NCI-H345 (cell line): ENCODE results near the gene TLE1.
"Not testable (repeated sequence)": the region's sequence is repeated elsewhere in the genome, so short reads cannot be mapped to it uniquely, and the experiment has no call there.

ENCODE experiments used
- DNase-seq: peaks from one replicate; lab custom pipeline; 2025; lab: John Stamatoyannopoulos, UW

TLE1 gene

DNA sequence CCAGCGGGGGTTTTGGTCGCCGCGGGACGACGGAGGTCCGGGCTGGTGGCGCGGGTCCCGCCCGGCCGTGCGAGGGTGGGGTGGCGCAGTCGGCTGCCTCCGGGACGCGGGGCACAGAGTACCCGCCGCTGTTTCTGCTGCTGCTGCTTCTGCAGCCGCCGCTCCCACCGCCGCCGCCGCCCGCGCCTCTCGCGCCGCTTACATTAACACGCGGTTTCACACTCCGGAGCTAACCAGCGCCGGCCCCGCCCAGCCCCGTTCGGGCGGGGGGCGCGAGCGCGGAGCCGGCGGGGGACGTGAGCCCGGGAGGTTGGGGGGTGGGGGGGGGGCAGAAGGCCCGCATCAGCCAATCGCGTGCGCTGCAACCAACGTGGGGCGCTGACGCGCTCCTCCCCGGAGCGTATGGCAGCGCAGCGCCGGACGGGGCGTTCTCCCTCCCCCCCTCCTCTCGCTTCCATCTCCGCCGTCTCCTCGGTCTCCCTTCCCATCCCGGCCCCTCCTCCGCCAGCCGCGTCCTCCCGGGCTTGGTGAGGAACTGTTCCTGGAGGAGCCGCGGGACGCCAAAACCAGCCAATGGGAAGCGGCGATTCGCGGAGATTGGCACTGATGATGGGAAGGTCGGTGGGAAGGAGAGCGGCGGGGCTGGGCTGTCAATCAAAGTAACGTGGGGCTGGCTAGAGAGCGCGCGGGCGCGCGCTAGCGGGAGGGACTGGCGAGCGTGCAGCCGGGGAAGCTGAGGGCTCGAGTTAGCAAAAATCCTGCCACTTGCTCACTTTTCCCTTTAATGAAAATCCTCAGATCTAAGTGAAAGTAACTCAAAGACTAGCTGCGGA is at the start of gene TLE1:
TLE1 (minus strand) TSS at position 205 of the 833 bp plus-strand sequence. CDS start 1,307 bp downstream, outside the sequence.
- DNase-seq, result peak; percentile 99

DNA sequence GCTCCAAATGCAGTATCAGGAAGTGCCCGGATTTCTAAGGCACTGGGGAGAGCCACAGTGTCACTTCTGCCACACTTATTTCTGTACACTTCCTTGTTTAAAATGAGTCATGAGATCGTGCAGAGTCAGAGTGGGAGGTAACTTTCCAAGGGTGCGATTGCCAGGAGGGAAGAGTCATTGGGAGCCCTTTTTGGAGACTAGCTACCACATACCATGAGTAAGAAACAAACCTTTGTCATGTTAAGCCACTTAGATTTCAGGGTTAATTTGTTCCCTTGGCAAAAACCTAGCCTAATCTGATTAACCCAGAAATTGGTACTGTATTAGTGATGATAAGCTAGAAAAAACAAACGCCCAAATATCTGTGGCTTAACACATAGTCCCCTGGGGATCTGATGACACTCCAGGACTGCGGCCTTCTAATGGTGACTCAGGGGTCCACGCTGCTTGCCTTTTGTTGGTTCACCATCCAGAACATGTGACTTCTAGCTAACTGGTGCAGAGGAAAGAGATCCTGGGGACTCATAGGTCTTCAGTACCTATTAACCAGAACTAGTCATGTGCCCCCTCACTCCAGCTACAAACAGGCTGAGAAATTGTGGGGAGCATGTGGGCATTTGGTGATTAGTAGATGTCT is 48.6 kb upstream of the TLE1 start:
- no peak for DNase-seq

- not testable (repeated sequence) for DNase-seq
Observed at GRCh38 chr9:81730498-81730897, 41.2 kb upstream of the TLE1 start.

DNA sequence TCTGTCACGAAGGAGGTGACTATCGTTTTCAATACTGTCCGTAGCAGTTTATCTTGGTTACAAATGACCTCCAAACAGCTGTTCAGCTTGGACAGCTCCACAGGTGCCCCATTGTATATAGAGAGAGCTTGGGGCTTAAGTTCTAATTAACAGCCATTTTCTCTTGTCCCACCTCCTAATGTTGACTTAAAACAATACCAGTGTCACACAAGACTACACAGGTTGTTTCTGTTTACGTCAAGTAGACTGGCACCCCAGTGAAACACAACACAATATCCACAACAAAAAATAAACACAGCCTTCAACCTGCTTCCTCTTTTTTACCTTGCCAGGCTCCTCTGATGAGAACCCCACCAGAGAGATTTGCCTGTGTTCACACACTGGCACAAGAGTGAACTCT is 39.8 kb upstream of the TLE1 start:
- no peak for DNase-seq

DNA sequence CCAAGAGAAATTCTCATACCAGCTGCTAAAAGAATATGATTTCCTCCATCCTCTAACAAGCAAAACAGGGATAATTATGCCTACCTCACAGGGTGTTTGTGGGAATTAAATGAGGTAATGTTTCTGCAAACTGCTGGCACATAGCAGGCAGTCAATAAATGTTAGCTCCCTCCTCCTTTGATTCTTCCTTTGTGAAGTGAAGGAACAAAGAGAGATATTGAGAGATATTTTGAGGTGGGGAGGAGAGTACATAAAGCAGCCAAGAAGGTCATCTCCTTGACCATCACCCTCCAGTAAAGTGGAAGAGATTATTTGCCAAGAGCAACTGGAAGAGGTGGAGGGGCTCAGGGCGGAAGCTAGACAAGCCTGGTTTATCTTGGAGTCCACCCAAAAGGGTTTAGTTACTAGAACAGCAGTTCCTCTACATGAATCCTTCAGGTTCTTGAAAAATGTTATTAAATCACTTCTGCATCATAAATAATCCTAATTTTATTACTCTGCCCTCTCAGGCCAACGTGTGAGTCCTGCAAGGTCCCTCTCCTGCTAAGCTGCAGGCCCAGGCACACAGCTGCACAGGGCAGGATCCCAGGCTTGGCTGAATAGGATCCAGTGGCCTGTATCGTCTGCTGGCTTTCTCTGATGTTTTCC is 35.0 kb upstream of the TLE1 start:
- DNase-seq, result no peak

- DNase-seq, result no peak
Observed at GRCh38 chr9:81722277-81722676, 32.9 kb upstream of the TLE1 start.

DNA sequence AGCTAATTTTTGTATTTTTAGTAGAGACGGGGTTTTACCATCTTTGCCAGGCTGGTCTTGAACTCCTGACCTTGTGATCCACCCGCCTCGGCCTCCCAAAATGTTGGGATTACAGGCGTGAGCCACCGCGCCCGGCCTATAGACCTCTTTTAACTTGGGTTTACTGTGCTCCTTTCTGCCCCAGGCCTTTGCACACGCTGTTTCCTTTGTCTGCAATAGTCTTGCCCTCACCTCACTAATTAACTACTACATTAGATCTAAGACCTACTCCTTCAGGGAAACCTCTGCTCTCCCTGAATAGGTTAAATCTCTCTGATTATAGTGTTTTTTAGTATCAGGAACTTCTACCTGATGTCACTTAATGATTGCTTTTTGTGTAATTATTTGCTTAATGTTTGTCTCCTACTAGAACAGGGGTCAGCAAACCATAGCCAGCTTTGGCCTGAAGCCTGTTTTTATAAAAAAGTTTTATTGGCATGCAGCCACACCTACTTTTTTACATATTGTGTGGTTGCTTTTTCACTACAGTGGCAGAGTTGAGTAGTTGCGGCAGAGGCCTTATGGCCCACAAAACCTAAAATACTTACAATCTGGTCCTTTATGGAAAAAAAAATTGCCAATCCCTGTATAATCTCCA is 31.2 kb upstream of the TLE1 start:
- DNase-seq, result no peak

DNA sequence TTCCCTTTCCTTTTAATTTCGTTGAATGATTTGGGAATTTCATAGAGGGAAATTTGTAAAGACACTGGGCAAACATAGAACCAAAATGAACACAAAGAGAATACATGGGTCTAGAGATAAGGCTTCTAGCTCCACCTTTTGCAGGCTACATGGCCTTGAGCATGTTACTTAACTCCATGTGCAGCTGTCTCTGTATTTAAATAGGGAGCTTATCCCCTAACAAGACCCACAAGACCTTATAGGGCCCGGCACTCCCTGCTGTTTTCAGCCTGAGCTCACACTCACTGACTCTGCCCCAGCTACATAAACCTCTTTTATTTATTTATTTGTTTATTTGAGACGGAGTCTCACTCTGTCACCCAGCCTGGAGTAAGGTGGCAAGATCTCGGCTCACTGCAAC is 30.6 kb upstream of the TLE1 start:
- no peak for DNase-seq

GRCh38 chr9:81718244-81718643 is 28.9 kb upstream of the TLE1 start:
- DNase-seq, result no peak

DNA sequence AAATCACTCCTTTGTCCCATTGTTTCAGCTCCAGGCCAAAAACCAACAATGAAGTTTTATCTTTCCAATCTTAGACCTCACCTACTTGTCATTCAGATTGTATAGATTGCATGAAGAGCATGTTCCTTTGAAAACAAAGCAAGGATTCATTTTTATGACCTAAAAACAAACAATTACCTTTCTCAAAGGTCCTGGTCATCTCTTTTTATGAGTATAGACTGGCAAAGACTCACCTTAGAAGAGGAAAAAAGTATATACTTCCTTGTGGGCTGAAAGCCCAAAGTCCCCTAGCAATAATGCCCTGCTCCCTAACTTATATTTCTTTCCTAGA is 28.4 kb upstream of the TLE1 start:
- no peak for DNase-seq

DNA sequence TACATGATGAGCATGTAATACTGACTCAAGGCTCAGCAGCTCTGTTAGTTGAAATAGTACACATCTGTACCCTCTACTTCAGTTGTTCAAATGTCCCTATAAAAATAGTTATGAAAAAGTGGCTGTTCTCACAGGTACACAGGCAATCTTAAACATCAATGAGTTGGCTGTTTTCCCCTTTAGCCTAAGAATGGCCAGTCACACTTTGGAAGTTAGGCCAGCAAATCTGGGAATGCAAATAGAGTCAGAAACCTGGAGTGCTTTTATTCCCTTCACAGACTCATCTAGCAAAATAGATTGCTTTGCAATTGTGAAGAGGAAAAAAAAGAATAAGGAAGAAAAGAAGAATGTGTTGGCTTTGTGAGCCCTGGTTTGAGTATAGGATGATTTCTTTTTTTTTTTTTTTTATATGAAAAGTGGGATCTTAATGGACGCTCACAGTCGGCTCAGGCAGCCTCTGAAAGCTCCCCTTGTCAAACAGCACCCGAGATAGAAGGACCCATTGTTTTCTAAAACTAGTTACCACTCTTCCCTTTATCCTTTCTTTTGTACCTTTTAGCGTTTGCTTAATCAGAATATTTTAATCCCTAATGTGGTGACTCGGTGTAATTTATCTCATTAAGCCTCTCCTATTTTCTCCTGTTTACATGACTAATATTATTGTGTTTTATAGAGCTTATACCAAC is 27.9 kb upstream of the TLE1 start:
- DNase-seq, result no peak

DNA sequence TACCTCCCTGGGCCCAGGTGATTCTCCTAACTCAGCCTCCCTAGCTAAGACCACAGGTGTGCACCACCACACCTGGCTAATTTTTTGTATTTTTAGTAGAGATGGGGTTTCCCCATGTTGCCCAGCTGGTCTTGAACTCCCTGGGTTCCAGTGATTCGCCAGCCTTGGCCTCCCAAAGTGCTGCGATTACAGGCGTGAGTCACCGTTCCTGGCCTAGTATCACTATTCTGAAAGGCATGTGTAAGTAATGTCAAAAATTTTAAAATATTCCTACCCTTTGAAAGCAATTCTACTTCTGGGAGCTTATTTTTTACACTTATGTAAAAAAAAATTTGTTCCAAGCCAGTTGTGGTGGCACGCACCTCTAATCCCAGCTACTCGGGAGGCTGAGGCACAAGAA is 27.1 kb upstream of the TLE1 start:
- no peak for DNase-seq

DNA sequence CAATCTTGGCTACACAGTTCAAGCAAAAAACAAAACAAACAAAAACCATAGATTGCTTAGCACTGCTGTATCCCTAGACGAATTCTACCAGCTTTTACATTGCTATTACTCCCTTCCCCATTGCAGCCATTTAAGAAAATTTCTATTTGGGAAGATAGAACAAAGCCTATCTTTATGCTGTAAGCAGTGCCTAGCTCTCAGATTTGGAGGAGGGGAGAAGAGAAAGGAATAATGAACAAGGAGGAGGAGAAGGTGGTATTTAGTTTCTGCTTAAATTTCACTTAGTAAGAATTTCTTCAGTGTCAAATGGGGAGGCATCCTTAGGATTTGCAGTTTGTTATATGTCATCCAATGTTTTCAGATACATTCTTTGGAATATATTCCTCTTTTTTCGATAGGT is 16.2 kb upstream of the TLE1 start:
- DNase-seq, result no peak

DNA sequence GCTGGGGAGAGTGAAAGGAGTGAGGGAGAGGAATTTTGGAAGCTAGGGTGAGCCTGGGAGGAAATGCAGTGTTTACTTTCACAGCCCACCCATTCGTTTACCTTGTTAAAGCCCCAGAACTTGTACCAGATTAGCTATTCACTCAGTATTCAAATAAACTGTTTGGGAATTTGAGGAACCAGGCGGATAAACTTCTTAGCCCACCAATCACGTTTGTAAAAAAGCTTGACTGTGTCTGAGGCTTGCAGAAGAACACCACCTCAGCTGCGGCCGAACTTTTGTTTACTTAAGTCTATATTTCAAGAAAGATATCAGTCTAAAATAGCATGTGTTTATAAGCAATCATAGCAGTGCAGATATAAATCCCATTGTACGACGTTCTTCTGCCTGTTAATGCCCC is 5.2 kb upstream of the TLE1 start:
- no peak for DNase-seq

- DNase-seq, result no peak
Observed at GRCh38 chr9:81693671-81694378, 4.5 kb upstream of the TLE1 start.

- peak; percentile 61 for DNase-seq
Observed at GRCh38 chr9:81690251-81690851, 1.0 kb upstream of the TLE1 start.

DNA sequence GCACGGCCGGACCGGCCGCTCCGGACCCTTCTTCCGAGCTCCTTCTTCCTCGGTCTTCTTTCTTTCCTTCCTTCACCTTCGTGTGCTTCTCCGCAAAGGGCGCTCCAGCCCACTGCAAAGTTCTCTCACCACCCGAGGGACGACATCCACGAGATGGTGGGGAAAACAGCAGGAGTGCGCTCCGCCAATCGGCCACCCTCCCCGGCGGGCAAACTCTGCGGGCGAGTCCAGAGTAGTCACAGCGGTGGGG is 329 bp downstream of the TLE1 start:
- DNase-seq, result not testable (repeated sequence)

DNA sequence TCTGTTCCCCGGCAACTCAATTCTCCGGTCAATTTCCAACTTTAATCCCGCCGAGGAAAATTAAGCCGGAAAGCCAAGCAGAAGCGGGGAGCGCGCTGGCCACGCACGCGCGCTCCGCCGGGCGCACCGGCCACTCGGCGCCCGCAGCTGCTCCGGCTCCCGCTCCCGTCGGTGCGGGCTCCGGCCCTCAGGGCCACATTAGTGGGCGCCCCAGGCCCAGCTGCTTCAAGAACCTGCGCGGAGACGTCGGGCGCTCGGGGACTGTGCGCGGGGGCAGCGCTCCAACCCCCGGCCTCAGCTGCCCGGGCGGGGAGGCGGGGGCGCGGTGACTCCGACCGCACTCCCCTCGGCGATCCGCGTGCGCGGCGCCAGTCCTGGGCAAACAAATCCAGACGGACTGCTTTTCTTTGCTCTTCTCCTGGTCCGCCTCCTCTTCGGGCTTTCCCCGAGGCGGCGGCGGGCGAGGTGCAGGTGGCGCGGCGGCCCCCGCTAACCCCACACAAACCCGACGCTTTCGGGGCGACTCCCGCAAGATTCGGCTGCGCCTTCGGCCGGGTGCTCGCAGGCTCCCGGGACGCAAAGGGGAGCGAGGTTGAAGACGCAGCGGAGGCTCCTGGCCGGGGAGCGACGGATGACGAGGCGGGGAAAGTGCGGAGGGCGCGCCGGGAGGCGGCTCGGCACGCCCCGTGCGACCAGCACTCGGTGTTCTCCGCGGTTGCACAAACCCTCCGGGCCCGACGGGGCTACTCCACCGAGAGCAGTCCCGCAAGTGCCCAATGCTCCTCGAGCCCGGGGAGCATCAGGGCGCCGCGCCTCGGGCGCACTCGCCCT is 870 bp downstream of the TLE1 start:
- DNase-seq, result peak; percentile 28

- peak; percentile 42 for DNase-seq
Observed at GRCh38 chr9:81687521-81688261, 1.7 kb downstream of the TLE1 start.
